H1 (cell line): ENCODE measurements around the gene ARHGEF11. TPM values are rescaled to one million over a fixed set of nuclear protein-coding genes. Genes with fewer than 3 reads are reported as not detected.

Source experiments
- CTCF ChIA-PET: fragments of 300-600 bp; sonication (Branson Sonifier 250); formaldehyde crosslinking; loops from one replicate; lab custom pipeline; 2021; ENCODE audit not compliant: partially characterized antibody; lab: Charles Lee
- POLR2A ChIA-PET: fragments of 300-600 bp; sonication (Branson Sonifier 250); formaldehyde crosslinking; loops from one replicate; lab custom pipeline; 2021; ENCODE audit warnings: inconsistent platforms; ENCODE audit not compliant: partially characterized antibody; lab: Charles Lee
- DNase-seq, 2 experiments: peaks; one replicate each; pipeline versions ENCODE4 v3.0.0 to v3.0.0-alpha.2; 2010 to 2022; ENCODE audit warnings: low spot score in 2 of 2, low read depth in 1 of 2, mixed read lengths in 1 of 2
- FAIRE-seq: peaks from 2 replicates; lab custom pipeline; 2011; peaks lifted over from hg19 to GRCh38; lab: Jason Lieb, UNC
- H2AFZ ChIP-seq: 2 replicates; pipeline ENCODE4 v1.8.1; 2012; ENCODE audit warnings: low read length, inconsistent platforms
- H2AK5ac ChIP-seq: 2 replicates; pipeline ENCODE4 v1.6.1; 2013; ENCODE audit warnings: low read depth, low read length
- H2BK120ac ChIP-seq: replicated peaks from 2 replicates; pipeline ENCODE3; 2013; ENCODE audit warnings: low read depth, low read length, inconsistent platforms
- H2BK12ac ChIP-seq: 2 replicates; pipeline ENCODE4 v1.6.1; 2013; ENCODE audit warnings: low read depth, low read length
- H2BK15ac ChIP-seq: 2 replicates; pipeline ENCODE4 v1.6.1; 2013; ENCODE audit warnings: low read length
- H2BK20ac ChIP-seq: 2 replicates; pipeline ENCODE4 v1.6.1; 2013; ENCODE audit warnings: low read length
- H2BK5ac ChIP-seq: 2 replicates; pipeline ENCODE4 v1.6.1; 2013; ENCODE audit warnings: low read depth, low read length
- H3K14ac ChIP-seq: 2 replicates; pipeline ENCODE4 v1.6.1; 2013; ENCODE audit warnings: inconsistent platforms; ENCODE audit not compliant: insufficient read length
- H3K18ac ChIP-seq: 2 replicates; pipeline ENCODE4 v1.6.1; 2013; ENCODE audit warnings: low read length; ENCODE audit errors: extremely low read depth
- H3K23ac ChIP-seq: 2 replicates; pipeline ENCODE4 v1.6.1; 2013; ENCODE audit warnings: inconsistent platforms; ENCODE audit not compliant: insufficient read length
- H3K23me2 ChIP-seq: 2 replicates; pipeline ENCODE4 v1.6.1; 2013; ENCODE audit warnings: low read depth, low read length
- H3K27ac ChIP-seq: 2 replicates; pipeline ENCODE4 v1.6.1; 2011; ENCODE audit warnings: low read depth, low read length, inconsistent platforms
- H3K27me3 ChIP-seq, 4 experiments: replicated peaks in 1 of 4; 1 replicate in 1 of 4; 2 replicates in 3 of 4; pipeline versions ENCODE4 v1.6.1 to v1.8.1; 2011 to 2013; ENCODE audit warnings: low read length in 3 of 4, mild to moderate bottlenecking in 3 of 4, inconsistent platforms in 2 of 4, mixed read lengths in 2 of 4, moderate library complexity in 1 of 4; ENCODE audit not compliant: control insufficient read depth in 3 of 4, insufficient read depth in 3 of 4; ENCODE audit errors: extremely low read depth in 1 of 4
- H3K36me3 ChIP-seq, 4 experiments: 2 replicates each; pipeline versions ENCODE4 v1.6.1 to v1.8.1; 2011 to 2013; ENCODE audit warnings: mild to moderate bottlenecking in 4 of 4, low read length in 3 of 4, moderate library complexity in 2 of 4, control low read depth in 1 of 4, inconsistent platforms in 1 of 4; ENCODE audit not compliant: insufficient read depth in 4 of 4, control insufficient read depth in 2 of 4
- H3K4ac ChIP-seq: replicated peaks from 2 replicates; pipeline ENCODE3; 2013; ENCODE audit warnings: low read length, low read depth, mixed read lengths, inconsistent platforms; ENCODE audit not compliant: insufficient read length
- H3K4me1 ChIP-seq, 4 experiments: replicated peaks in 1 of 4; 1 replicate in 1 of 4; 2 replicates in 3 of 4; pipeline versions ENCODE4 v1.6.1 to v1.8.1; 2011 to 2013; ENCODE audit warnings: low read length in 3 of 4, inconsistent platforms in 2 of 4, mixed read lengths in 1 of 4; ENCODE audit not compliant: insufficient read depth in 4 of 4, control insufficient read depth in 3 of 4
- H3K4me2 ChIP-seq, 2 experiments: 2 replicates each; pipeline versions ENCODE4 v1.6.1 to v1.8.1; 2011 to 2013; ENCODE audit warnings: low read depth in 2 of 2, low read length in 2 of 2, control low read depth in 1 of 2, inconsistent platforms in 1 of 2, mild to moderate bottlenecking in 1 of 2; ENCODE audit not compliant: insufficient read depth in 1 of 2
- H3K4me3 ChIP-seq, 4 experiments: fragments of 200-600, 300-600 bp in 1 of 4; sonication (generic), shearing (Covaris generic), sonication (Bioruptor Twin) in 1 of 4; 2 replicates each; pipeline versions ENCODE4 v1.5.1 to v1.8.1; 2011 to 2016; ENCODE audit warnings: low read length in 4 of 4, low read depth in 3 of 4, control low read depth in 2 of 4, inconsistent platforms in 2 of 4, mild to moderate bottlenecking in 2 of 4, mixed read lengths in 1 of 4, moderate library complexity in 1 of 4; ENCODE audit not compliant: insufficient read depth in 2 of 4; ENCODE audit errors: extremely low read depth in 1 of 4
- H3K56ac ChIP-seq: replicated peaks from 2 replicates; pipeline ENCODE3; 2013; ENCODE audit warnings: low read depth, mild to moderate bottlenecking, mixed read lengths, low read length, inconsistent platforms; ENCODE audit not compliant: insufficient read length
- H3K79me1 ChIP-seq: 2 replicates; pipeline ENCODE4 v1.6.1; 2013; ENCODE audit warnings: low read depth, low read length, control low read depth
- H3K79me2 ChIP-seq, 2 experiments: 2 replicates each; pipeline versions ENCODE4 v1.6.1 to v1.8.1; 2012 to 2013; ENCODE audit warnings: low read length in 2 of 2, mild to moderate bottlenecking in 2 of 2, inconsistent platforms in 1 of 2; ENCODE audit not compliant: insufficient read depth in 2 of 2, control insufficient read depth in 1 of 2
- H3K9ac ChIP-seq, 4 experiments: replicated peaks in 1 of 4; 1 replicate in 1 of 4; 2 replicates in 3 of 4; pipeline versions ENCODE4 v1.6.1 to v1.8.1; 2011 to 2013; ENCODE audit warnings: low read depth in 3 of 4, low read length in 3 of 4, control low read depth in 2 of 4, mild to moderate bottlenecking in 2 of 4, moderate library complexity in 2 of 4, inconsistent platforms in 1 of 4; ENCODE audit errors: extremely low read depth in 1 of 4
- H3K9me3 ChIP-seq, 2 experiments: 2 replicates each; pipeline versions ENCODE4 v1.6.1 to v1.8.1; 2012 to 2013; ENCODE audit warnings: mild to moderate bottlenecking in 2 of 2, moderate library complexity in 2 of 2, control low read depth in 1 of 2, inconsistent platforms in 1 of 2, low read depth in 1 of 2, low read length in 1 of 2, mixed read lengths in 1 of 2; ENCODE audit not compliant: insufficient read depth in 2 of 2
- H4K20me1 ChIP-seq, 2 experiments: replicated peaks in 1 of 2; 2 replicates each; pipeline versions ENCODE3 to v1.8.1; 2011 to 2013; ENCODE audit warnings: inconsistent platforms in 2 of 2, low read length in 2 of 2, mild to moderate bottlenecking in 1 of 2; ENCODE audit not compliant: insufficient read depth in 2 of 2, control insufficient read depth in 1 of 2
- H4K5ac ChIP-seq: 2 replicates; pipeline ENCODE4 v1.6.1; 2013; ENCODE audit warnings: low read length, low read depth, mixed read lengths, inconsistent platforms; ENCODE audit not compliant: insufficient read length
- H4K8ac ChIP-seq: 2 replicates; pipeline ENCODE4 v1.8.0; 2013; ENCODE audit warnings: mild to moderate bottlenecking, moderate library complexity, low read length, inconsistent platforms; ENCODE audit not compliant: insufficient read depth; ENCODE audit errors: extremely low read depth
- H4K91ac ChIP-seq: replicated peaks from 2 replicates; pipeline ENCODE3; 2013; ENCODE audit warnings: low read length, mixed read lengths, inconsistent platforms; ENCODE audit not compliant: insufficient read length
- ASH2L ChIP-seq: fragments of 200-600, 300-600 bp; sonication (generic); IDR thresholded peaks from one replicate; pipeline ENCODE4 v1.7.1; 2017; ENCODE audit warnings: low read length
- BACH1 ChIP-seq: IDR thresholded peaks from 2 replicates; pipeline ENCODE4 v1.6.1; 2012; ENCODE audit warnings: low read length, improper control_type of control experiment
- CTBP2 ChIP-seq: IDR thresholded peaks from 2 replicates; pipeline ENCODE4 v1.7.0; 2011; ENCODE audit warnings: borderline replicate concordance, mild to moderate bottlenecking, moderate library complexity, mixed read lengths, low read length; ENCODE audit not compliant: insufficient read depth, insufficient read length
- KDM1A ChIP-seq: fragments of 200-600, 300-600 bp; sonication (generic); IDR thresholded peaks from 2 replicates; pipeline ENCODE4 v1.7.1; 2016; ENCODE audit warnings: mild to moderate bottlenecking, low read length, borderline replicate concordance
- KDM5A ChIP-seq: fragments of 200-600 bp; IDR thresholded peaks from 2 replicates; pipeline ENCODE4 v1.7.1; 2012; ENCODE audit warnings: mild to moderate bottlenecking, low read length, inconsistent platforms, mixed read lengths
- NRF1 ChIP-seq: IDR thresholded peaks from 2 replicates; pipeline ENCODE4 v1.6.1; 2011; ENCODE audit warnings: mild to moderate bottlenecking, low read depth, low read length, improper control_type of control experiment
- SIN3A ChIP-seq, 2 experiments: IDR thresholded peaks in 1 of 2; conservative IDR thresholded peaks in 1 of 2; 2 replicates each; pipeline ENCODE4 v1.6.1; 2011 to 2012; ENCODE audit warnings: low read length in 2 of 2, improper control_type of control experiment in 1 of 2, low read depth in 1 of 2, mild to moderate bottlenecking in 1 of 2
- SRF ChIP-seq: IDR thresholded peaks from 2 replicates; pipeline ENCODE4 v1.6.1; 2011; ENCODE audit warnings: mild to moderate bottlenecking, low read depth, low read length, moderate library complexity
- TAF1 ChIP-seq: IDR thresholded peaks from 2 replicates; pipeline ENCODE4 v1.6.1; 2011; ENCODE audit warnings: mild to moderate bottlenecking, low read depth, low read length
- TAF7 ChIP-seq: optimal IDR thresholded peaks from 2 replicates; pipeline ENCODE3; 2011; ENCODE audit warnings: low read depth, mild to moderate bottlenecking, inconsistent platforms, low read length, moderate library complexity, borderline replicate concordance
- TCF12 ChIP-seq: IDR thresholded peaks from 2 replicates; pipeline ENCODE4 v1.6.1; 2011; ENCODE audit warnings: low read depth, mild to moderate bottlenecking, low read length
- WGBS, 2 experiments: shearing (Covaris generic) in 1 of 2; methylation state at CpG; one replicate each; pipeline versions ENCODE4 v1.1.6 to v1.1.7; 2013 to 2015; ENCODE audit warnings: low lambda C conversion rate in 2 of 2, mixed read lengths in 2 of 2, inconsistent platforms in 1 of 2, low coverage in 1 of 2, missing lambda C conversion rate in 1 of 2; ENCODE audit not compliant: insufficient replicate concordance in 2 of 2, insufficient coverage in 1 of 2, insufficient read length in 1 of 2; ENCODE audit errors: extremely low coverage in 1 of 2, missing lambda C conversion rate in 1 of 2; 5-methylcytosine and 5-hydroxymethylcytosine counted together
- polyA plus RNA-seq, 7 experiments: library from polyadenylated mRNA; depleted of rRNA in 3 of 7; stranded (reverse) in 5 of 7; unstranded in 2 of 7; fragments of >200 nt in 5 of 7; fragments of 200-250 nt in 2 of 7; gene quantifications; 1 replicate in 5 of 7; 2 replicates in 1 of 7; 4 replicates in 1 of 7; pipeline versions ENCODE4 v1.2.1 to v1.2.3, GENCODE V29; 2011 to 2013; ENCODE audit warnings: missing spikeins in 2 of 7, mixed read lengths in 2 of 7
- total RNA-seq: library from RNA; stranded (reverse); fragmentation: NEBNext Ultra II Directional; extraction: Animal tissue kit (Norgen Biotek cat#: 25700); gene quantifications from 2 replicates; pipeline ENCODE4 v1.2.1, GENCODE V29; 2021
- TF ChIP-seq, protein P1 (sequence below): IDR thresholded peaks from 2 replicates; pipeline ENCODE4 v1.6.1; 2012; ENCODE audit warnings: inconsistent platforms
- TF ChIP-seq, protein P2 (sequence below): IDR thresholded peaks from 2 replicates; pipeline ENCODE4 v1.6.1; 2011; ENCODE audit warnings: low read length, improper control_type of control experiment

ARHGEF11 gene
- total and polyA plus RNA-seq, 2 of the 8 experiments (the other 6 are each of a cell fraction or from before 2014, with no cell fraction given) = 19.9 to 33.1 TPM

- no peak overlapping the region; the same call in 1 of the 2 replicates for H4K8ac ChIP-seq
- 98% methylated on average over 3 of the region's 3 CpGs; no CpG with 5 or more reads in 1 of the 2 experiments for WGBS, 2 experiments
- no peak for FAIRE-seq
- TF ChIP-seq CTBP2 = no peak
- no peak for TF ChIP-seq ASH2L
- TF ChIP-seq, protein P1, sequence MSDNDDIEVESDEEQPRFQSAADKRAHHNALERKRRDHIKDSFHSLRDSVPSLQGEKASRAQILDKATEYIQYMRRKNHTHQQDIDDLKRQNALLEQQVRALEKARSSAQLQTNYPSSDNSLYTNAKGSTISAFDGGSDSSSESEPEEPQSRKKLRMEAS = no peak
- no peak for TF ChIP-seq TCF12
- no peak for TF ChIP-seq TAF1
- TF ChIP-seq KDM1A = no peak
- TF ChIP-seq, protein P2, sequence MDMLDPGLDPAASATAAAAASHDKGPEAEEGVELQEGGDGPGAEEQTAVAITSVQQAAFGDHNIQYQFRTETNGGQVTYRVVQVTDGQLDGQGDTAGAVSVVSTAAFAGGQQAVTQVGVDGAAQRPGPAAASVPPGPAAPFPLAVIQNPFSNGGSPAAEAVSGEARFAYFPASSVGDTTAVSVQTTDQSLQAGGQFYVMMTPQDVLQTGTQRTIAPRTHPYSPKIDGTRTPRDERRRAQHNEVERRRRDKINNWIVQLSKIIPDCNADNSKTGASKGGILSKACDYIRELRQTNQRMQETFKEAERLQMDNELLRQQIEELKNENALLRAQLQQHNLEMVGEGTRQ = no peak
- TF ChIP-seq KDM5A = no peak
- TF ChIP-seq TAF7 = no peak
- TF ChIP-seq BACH1 = no peak
- TF ChIP-seq SIN3A (conservative IDR thresholded peaks at IDR 0.05 in 1 of 2, IDR thresholded peaks at IDR 0.05 in 1 of 2; ENCODE audit: low read depth in 1 of 2, low read length in 2 of 2) = no peak
- TF ChIP-seq SRF = no peak
- TF ChIP-seq NRF1 = no peak
Observed at GRCh38 chr1:156943756-156944155, 101.8 kb downstream of the ARHGEF11 start.

More at GRCh38 chr1:156943756-156944155, 101.8 kb downstream of the ARHGEF11 start:
- no peak overlapping the region for H3K14ac ChIP-seq
- H3K9ac ChIP-seq = no peak overlapping the region
- H2BK5ac ChIP-seq = no peak overlapping the region; the same call in 1 of the 2 replicates
- H3K18ac ChIP-seq = no peak overlapping the region
- H3K56ac ChIP-seq = no peak overlapping the region
- no peak overlapping the region for H4K91ac ChIP-seq
- no peaks in the 10 kb centered on the region for H3K27me3 ChIP-seq
- H2BK20ac ChIP-seq = no peak overlapping the region
- H3K27ac ChIP-seq = no peak overlapping the region
- H3K79me2 ChIP-seq = no peaks in the 10 kb centered on the region
- no peak for DNase-seq
- H3K4me1 ChIP-seq = no peaks in the 10 kb centered on the region
- ChIA-PET CTCF (interaction anchor here (0.6 to 1.4 kb wide), 5 partner anchors 13 to 542 kb away, joined by 3 to 4 read pairs (median 3); no protein-coding TSS in a partner anchor), POLR2A (no interaction called here)
- no peak overlapping the region for H2AK5ac ChIP-seq
- H4K20me1 ChIP-seq = peaks cover 7 to 13% of the 10 kb centered on the region in 2 experiments
- H2BK120ac ChIP-seq = no peak overlapping the region
- no peaks in the 10 kb centered on the region; the same call in 1 of the 2 replicates for H3K23me2 ChIP-seq
- H3K79me1 ChIP-seq = peaks cover 2% of the 10 kb centered on the region
- H4K5ac ChIP-seq = no peak overlapping the region
- H3K36me3 ChIP-seq = peaks cover 43 to 79% (median 61%) of the 10 kb centered on the region in 4 experiments
- H3K4me3 ChIP-seq = no peak overlapping the region
- no peak overlapping the region for H2BK12ac ChIP-seq
- H3K4me2 ChIP-seq = no peak overlapping the region
- H2AFZ ChIP-seq = no peak overlapping the region
- no peak overlapping the region for H3K23ac ChIP-seq
- no peak overlapping the region for H2BK15ac ChIP-seq
- H3K4ac ChIP-seq = no peak overlapping the region
- no peaks in the 10 kb centered on the region for H3K9me3 ChIP-seq
